Measurements from ENCODE around the gene EDC3.
"Not testable (repeated sequence)": the region's sequence is repeated elsewhere in the genome, so short reads cannot be mapped to it uniquely, and the experiment has no call there.

The EDC3 gene

DNA sequence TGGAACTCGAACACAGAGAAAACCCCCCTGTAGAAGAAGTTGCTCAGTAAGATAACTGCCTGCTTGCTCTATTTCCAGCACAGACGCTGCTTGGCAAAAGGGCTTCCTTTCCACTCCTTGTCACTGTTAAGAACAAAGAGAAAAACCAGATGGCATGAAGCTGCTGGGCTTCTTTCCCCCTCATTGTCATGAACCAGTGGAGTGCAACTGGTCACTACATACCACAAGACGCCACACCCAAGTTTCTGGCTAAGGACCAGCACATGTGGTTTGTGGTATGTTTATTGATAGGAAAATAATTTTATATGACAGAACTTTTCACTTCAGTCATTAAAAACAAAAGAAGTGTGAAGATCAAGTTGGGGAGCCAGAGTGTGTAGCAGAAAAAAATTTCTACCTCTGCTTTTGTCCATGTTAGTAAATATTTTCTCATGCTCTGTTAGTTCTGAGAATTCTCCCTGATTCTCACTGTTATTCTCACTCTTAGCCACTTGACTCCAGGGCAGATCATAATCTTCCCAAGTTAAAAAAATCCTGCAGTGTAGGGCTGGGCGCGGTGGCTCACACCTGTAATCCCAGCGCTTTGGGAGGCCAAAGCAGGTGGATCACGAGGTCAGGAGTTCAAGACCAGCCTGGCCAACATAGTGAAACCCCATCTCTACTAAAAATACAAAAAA is 42.3 kb downstream of the EDC3 start:
- no peak for DNase-seq

- peak in 4 of 51 donors; percentile 12 to 54 (median 16) for DNase-seq
Measured at GRCh38 chr15:74651242-74651741, 44.5 kb downstream of the EDC3 start.

DNA sequence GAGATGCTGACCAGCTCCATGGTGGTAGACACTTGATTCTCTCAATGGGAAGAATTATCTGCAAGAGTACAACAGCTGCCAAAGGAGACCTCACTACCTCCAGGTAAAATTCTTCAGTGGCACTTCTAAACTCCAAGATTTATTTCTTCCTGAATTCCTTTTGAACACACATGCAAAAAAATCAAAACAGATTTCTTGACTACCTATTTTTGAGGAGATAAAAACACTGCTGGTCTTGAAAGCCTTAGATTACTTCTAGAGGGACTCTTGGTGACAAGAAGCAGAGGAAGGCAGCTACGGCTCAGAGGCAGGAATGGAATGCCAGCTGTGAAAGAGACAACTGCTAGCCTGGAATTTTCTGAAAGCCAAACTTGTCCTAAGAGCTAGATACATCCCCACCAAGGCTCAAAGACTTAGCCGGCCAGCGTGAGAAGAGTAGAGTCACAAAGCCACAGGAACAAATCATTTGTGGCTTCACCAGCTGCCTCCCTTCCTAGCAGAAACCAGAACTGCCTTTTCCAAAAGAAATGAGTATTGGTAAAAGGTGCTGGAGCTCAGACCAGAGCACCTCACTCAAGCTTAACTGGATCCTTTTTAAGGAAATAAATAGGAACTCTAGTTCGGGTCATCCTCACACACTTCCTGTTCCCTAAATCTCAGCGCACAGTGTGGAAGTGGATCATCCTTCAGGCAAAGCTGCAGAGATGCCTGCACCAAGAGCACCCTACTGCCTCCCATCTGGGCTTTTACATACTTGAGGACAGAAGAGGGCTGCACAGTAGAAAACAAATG is 47.6 kb downstream of the EDC3 start:
- no peak for DNase-seq

DNA sequence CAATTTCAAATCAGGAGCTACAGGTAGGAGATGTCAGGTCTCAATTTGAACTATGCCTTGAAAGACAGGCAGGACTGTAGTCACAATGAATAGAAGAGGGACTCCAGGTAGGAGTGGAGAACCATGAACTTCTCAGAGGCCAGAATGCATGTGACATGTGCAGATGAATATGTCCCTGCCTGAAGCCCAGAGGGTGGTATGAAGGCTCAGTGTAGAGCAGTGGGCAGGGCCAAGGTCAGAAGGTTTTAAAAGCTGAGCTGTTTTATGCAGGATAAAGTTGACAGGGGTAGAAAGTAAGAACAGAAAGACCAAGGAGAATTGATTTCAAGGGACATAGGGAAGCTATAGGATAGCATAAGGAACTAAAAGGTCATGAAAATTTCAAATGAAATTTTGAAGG is 49.3 kb downstream of the EDC3 start:
- DNase-seq, result no peak

DNA sequence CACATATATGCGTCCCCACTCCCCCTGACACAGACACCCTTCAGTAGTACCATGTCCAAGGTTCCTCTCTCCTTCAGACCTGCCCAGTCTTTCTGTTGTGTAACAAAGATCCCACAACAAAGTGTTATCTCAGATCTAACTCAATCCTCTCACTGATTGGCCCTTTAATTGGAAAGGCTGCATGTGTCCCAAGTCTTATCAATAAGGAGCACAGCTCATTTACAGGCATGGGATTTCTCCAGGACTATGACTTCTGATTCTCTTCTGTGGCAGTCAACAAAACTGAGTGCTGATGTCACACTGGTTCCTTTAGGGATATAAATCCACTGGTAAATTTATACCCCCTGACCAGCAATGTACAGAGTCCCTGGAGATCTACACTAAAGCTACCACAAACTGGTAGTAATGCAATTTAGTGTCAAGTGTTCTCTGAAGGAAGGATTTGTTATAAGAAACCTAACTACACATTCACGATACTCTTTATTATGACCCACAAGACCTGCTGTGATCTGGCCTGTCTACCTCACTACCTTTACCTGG is 52.1 kb downstream of the EDC3 start:
- DNase-seq, result no peak

GRCh38 chr15:74642734-74643664 is 52.8 kb downstream of the EDC3 start:
- peak in 3 of 51 donors; percentile 12 to 48 (median 43) for DNase-seq

- DNase-seq, result peak in 1 of 51 donors; percentile 48
Measured at GRCh38 chr15:74642348-74642733, 53.5 kb downstream of the EDC3 start.

DNA sequence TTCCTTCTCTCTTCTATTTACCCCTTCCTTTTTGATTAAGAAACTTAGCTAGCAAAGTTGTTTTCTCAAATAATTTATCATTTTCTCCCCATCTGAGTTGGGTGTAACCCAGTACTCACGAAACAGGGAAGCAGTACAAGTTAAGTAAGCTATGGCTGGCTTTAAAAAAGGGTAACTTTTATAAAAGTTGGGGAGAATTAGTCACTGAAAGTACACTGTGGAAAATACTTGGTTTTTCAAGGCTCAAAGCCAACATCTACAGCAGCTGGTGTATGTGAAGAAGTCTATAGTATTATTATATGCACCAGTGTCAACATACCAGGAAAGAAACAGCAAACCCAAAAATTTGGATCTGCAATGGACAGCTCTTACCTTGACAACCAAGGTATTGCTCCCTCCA is 54.7 kb downstream of the EDC3 start:
- DNase-seq, result no peak

DNA sequence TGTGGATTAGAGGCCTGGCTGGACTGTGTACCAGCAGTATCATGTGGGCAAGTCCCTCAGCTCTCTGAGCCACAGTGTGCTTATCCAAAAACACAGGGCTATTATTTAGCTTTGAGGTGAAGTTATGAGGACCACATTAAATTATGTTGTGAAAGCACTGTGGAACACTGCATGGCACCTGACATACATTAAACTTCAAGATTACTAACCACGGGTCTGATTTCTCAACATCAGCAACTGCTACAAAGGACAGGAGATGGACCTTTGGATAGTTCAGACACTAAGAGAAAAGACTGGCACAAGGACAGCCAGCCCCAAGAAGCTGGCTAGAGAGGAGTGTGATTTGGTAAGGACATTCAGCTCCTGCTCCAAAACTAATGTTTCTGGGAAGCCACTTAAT is 58.8 kb downstream of the EDC3 start:
- no peak for DNase-seq

- peak in 32 of 51 donors; percentile 10 to 66 (median 48) for DNase-seq
Measured at GRCh38 chr15:74635228-74635627, 60.6 kb downstream of the EDC3 start.

DNA sequence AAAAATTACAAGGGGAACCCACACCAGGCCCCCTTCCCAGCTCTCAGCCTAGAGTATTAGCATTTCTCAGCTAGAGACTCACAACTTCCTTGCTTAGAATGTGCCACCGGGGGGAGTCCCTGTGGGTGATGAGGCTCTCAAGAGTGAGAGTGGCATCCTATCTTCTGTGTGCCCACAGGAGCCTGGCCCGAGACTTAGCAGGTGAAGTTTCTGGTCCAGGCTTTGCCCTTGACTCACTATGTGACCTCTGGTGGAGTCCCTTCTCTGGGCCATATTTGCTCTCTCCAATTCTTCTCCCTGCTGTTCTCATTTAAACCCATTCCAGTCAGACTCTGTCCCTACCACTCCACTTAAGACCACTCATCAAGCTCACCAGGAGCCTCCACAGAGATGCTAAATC is 62.0 kb downstream of the EDC3 start:
- no peak for DNase-seq

DNA sequence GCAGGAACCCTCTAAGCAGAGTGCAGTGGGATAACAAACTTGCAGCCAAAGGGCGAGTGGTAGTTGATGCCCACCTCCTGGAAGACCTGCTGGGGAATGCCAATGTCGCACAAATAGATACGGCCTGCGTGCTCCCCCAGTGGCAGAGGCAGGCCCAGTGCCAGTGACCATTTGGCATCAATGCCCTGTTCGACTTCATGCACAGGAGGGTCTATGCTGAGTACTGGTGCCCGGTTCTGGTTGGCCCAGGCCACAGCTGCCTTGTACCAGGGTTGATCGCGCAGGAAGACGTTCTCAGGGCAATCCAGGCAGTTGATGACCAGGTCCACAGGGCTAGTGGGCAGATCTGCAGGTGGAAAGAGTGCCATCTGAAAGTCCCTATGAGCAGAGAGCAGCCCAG is 63.2 kb downstream of the EDC3 start:
- DNase-seq, result no peak

- peak in 31 of 51 donors; percentile 13 to 73 (median 39) for DNase-seq
Measured at GRCh38 chr15:74631935-74632560, 63.8 kb downstream of the EDC3 start.

DNA sequence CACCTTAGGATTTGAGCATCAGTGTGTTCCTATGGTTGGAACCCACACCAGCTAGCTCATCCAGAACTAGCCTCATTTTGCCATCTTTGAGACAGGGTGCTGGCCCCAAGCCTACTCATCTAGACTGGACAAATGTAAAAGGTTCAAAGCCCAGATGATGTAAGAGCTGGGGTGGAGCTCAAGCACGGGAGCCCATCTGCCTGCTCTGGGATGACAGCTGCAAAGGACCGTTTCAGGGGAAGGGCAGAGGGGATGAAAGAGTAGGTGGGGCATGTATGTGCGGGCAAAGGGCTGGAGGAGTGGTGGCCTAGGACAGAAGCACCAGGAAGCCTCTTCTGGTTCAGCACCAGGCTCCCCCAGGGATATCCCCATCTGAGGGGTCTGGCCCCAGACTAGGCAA is 64.4 kb downstream of the EDC3 start:
- no peak for DNase-seq

GRCh38 chr15:74631087-74631385 is 64.8 kb downstream of the EDC3 start:
- DNase-seq, result no peak

- no peak for DNase-seq
Measured at GRCh38 chr15:74630284-74631086, 65.3 kb downstream of the EDC3 start.

DNA sequence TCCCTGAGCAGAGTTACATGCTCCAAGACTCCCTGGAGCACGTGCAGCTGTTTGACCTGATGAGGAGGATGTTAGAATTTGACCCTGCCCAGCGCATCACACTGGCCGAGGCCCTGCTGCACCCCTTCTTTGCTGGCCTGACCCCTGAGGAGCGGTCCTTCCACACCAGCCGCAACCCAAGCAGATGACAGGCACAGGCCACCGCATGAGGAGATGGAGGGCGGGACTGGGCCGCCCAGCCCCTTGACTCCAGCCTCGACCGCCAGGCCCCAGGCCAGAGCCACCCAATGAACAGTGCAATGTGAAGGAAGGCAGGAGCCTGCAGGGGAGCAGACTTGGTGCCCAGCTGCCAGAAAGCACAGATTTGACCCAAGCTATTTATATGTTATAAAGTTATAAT is 66.1 kb downstream of the EDC3 start:
- not testable (repeated sequence) for DNase-seq

- DNase-seq, result no peak
Measured at GRCh38 chr15:74628949-74629348, 66.9 kb downstream of the EDC3 start.

DNA sequence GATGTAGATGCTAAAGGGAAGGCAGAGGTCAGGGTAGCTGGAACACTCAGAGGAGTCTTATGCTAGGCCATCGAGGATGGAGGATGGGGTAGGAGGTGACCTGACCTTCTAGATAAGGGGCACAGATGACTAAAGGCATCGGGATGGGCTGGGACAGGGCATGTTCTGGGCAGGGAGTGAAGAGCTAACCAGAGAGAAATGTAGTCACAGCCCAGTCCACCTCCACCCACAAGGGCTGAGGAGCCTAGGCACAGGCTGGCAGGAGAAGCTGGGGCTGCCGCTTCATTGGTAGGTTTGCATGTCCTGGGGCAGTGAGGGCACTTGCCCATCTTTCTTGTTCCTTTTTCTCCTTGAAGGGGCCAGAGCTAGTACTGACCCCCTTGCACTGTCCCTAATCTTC is 67.6 kb downstream of the EDC3 start:
- DNase-seq, result no peak

- no peak for DNase-seq
Measured at GRCh38 chr15:74627766-74628165, 68.1 kb downstream of the EDC3 start.

Measured in hypothalamus (tissue), 51 donors.